ENCODE measurements around the gene TBCC.
"Not testable (repeated sequence)": the region's sequence is repeated elsewhere in the genome, so short reads cannot be mapped to it uniquely, and the experiment has no call there.

The TBCC gene

GRCh38 chr6:42745640-42746462, at the start of gene TBCC:
TBCC (minus strand) TSS chr6:42746103; CDS start chr6:42746073, 30 bp downstream.
- DNase-seq = peak; percentile 100

- DNase-seq = no peak
Observed at GRCh38 chr6:42795651-42796050, 49.7 kb upstream of the TBCC start.

DNA sequence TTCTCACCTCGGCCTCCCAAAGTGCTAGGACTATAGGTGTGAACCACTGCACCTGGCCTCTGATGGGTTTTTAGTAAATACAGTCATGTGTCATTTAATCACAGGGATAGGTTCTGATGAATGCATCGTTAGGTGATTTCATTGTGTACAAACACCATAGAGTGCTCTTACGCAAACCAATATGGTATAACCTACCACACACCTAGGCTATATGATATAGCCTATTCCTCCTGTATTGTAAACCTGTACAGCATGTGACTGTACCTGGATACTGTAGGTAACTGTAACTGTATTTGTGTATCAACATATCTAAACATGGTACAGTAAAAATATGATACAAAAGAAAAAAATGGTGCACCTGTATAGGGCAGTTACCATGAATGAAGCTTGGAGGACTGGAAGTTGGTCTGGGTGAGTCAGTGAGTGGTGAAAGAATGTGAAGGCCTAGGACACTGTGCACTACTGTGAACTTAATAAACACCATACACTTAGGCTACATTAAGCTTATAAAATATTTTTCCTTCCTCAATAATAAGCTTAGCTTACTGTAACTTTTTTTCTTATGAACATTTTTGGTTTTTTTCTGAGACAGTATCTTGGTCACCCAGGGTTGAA, 45.9 kb upstream of the TBCC start:
- peak; percentile 73 for DNase-seq

- peak; percentile 20 for DNase-seq
Observed at GRCh38 chr6:42790549-42791181, 44.8 kb upstream of the TBCC start.

- no peak for DNase-seq
Observed at GRCh38 chr6:42788671-42789070, 42.8 kb upstream of the TBCC start.

DNA sequence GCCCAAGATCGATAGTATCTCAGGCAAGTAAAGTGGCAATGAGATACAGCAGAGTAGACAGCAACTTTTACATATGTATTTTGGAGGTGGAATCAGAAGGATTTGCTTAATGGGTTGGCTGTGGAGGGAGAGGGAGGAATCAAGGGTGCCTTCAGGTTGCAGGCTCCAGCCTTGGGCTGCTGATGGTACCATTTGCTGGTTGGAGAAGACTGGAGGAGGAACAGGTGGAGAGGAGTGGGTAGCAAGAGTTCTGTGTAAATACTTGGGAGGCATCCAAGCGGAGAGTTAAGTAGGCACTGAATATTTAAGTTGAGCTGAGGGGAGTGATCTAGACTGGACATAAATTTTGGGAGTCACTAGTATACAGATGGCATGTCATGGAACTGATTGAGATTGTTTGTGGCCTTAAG, 41.2 kb upstream of the TBCC start:
- DNase-seq = no peak

DNA sequence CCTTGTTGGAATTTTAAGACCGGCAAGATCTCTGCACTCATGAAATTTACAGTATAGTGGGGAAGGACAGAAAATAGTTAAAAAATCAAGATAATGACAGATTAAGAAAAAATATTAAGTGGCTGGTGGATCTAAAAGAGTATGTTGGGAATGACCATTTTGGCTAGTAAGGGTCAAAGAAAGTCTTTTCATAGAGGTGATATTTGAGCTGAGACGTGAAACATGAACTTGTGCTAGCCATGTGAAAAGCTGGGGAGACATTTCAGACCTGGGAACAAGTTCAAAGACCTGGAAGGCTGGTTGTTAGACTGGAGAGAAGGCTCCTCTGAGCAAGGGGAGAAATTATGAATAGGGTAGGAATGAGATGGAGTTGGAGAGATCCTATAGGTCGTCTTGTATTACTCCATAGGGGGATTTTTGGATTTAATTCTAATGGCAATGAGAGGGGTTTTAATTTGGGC, 40.7 kb upstream of the TBCC start:
- no peak for DNase-seq

DNA sequence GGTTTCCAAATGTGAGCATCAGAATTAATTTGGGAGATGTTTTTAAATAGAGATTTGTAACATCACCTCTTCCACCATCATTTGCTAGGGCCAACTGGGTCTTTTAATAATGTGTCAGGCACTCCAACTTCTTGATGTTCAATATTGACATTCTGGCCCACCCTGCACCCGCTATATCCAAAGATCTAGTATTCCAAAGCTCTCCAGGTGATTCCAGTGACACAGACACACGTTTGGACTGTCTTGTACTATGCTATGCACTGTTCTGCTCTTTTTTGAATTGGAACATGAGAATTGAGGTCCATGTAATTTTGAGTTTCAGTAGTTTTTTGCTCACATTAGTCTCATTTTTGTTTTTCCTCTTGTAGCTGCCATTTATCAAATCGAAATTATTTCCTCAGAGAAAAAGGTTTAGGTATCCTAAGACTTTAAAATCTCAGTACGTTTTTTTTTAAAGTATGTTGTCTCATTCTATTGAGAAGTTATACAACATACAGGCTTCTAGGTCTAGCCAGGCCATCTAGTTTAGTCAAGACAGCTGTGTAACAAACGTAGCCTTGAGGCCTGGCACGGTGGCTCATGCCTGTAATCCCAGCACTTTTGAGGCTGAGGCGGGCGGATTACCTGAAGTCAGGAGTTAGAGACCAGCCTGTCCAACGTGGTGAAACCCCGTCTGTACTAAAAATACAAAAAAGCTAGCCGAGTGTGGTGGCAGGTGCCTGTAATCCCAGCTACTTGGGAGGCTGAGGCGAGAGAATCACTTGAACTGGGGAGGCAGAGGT, 39.0 kb upstream of the TBCC start:
- DNase-seq = peak; percentile 70

DNA sequence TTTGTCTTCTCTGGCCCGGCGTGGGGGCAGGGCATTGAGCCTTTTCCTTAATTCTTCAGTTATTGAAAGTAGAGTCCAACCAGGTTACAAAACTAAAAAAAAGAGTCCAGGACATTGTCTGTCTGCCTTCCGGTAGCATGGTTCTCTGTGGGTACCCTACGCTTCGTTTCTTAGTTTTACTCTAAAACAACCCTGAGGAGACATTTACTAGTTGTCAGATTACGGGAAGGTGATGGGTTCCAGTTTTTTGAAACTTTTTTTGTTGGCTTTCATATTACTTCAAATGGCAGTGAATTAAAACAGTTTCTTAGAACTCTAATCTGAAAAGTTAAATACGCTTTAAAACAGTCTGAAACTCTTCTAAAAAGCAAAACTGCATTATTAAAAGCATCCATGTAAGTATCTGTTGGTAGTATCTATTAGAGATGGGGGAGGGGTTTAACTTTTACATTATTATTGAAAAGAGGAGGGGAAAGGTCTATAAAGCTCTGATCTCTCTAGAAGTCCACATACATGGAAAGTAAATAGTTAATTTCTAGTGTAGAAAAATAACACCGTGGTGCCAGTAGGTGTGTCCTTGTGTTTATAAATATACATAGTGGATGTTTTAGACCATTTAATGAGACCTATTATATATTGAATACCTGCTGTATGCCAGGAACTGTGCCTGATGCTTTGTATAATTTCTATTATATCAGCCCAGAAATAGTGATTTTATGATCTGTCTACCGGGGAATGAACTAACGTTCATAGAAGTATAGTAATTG, 38.2 kb upstream of the TBCC start:
- DNase-seq = peak; percentile 48

GRCh38 chr6:42783177-42783875, 37.4 kb upstream of the TBCC start:
- peak; percentile 85 for DNase-seq

DNA sequence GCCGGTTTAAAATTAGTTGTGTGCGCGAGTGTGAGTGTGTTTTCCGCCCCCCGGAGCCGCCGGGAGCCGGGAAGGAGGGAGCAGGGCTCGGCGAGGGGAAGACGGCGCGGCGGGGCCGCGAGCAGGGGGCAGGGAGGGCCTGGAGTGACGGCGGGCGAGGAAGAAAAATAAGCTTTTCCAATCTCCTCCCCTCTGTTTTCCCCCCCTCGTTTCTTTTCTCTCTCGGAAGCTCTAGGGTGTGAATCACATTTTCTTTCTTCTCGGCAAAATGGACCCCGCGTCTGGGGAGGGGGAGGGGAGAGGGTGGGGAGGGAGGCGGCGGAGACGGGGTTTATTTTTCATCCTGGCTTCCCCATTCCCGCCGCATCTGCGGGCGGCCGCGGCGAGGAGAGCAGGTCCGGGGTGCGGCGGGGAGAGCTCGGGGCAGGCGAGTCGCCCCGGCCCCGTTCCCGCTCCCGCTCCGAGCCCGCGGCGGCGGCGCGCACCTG, 36.8 kb upstream of the TBCC start:
- DNase-seq = peak; percentile 98

GRCh38 chr6:42781796-42782688, 36.1 kb upstream of the TBCC start, which contains the start of gene BICRAL:
BICRAL (plus strand) TSS chr6:42782052; CDS start chr6:42822023, 39,971 bp downstream.
- peak; percentile 94 for DNase-seq

GRCh38 chr6:42781546-42781795, 35.6 kb upstream of the TBCC start:
- DNase-seq = peak; percentile 53

- no peak for DNase-seq
Observed at GRCh38 chr6:42779521-42779920, 33.6 kb upstream of the TBCC start.

- DNase-seq = no peak
Observed at GRCh38 chr6:42778122-42778521, 32.2 kb upstream of the TBCC start.

DNA sequence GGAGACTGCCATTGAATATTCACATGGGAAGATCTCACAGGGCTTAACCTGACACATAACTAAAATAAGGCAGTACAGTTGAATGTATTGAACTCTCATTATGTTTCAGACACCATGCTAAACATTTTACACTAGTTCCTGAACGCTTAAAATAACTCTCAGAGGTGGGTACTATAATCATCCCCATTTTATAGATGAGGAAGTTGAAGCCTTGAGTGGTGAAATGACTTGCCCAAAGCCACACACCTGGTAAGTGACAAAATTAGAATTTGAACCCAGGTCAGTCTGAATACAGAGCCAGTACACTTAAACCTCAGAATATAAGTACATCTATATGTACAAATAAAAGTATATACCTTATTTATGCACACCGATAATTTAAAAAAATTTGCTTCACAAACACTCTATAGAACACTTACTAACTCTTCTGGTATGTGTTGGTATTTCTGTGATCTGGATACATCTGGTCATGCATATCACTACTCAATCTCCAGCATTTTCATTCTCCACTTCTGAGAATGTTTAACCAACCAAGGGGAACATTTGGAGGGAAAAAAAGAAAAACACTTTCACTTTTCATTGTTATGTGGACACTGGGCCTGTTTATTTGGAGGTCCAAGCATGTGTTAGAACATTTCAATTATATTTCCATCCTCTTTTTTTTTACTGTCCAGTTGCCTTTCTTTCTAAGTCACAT, 31.4 kb upstream of the TBCC start:
- no peak for DNase-seq

- not testable (repeated sequence) for DNase-seq
Observed at GRCh38 chr6:42774821-42775487, 29.1 kb upstream of the TBCC start.

- DNase-seq = no peak
Observed at GRCh38 chr6:42774201-42774600, 28.3 kb upstream of the TBCC start.

DNA sequence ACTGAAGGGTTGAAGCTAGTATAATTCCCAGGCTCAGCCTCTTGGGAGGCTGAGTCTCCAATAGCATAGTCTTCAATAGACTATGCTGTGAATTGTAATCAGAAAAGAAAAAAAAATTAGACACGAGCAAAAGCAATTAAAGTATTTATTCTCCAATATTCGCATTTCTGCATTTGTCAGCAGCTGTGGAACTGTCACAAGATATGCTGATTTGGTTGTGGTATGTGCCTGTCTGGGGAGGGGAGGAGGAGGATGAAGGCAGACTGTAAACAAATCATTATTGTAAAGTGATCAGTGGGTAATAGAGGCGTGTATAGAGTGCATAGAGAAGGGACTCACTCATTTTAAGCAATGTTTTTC, 25.8 kb upstream of the TBCC start:
- DNase-seq = peak; percentile 19
